Suprapubic skin (tissue), 4 donors: ENCODE results near the gene OPTN. TPM values are rescaled to one million over a fixed set of nuclear protein-coding genes. Genes with fewer than 3 reads are reported as not detected.
"Not testable (repeated sequence)": the region's sequence is repeated elsewhere in the genome, so short reads cannot be mapped to it uniquely, and the experiment has no call there.

ENCODE experiments used
- DNase-seq, 2 donors: peaks; one replicate each; pipeline ENCODE4 v3.0.0-alpha.2; 2019; ENCODE audit warnings: low spot score in 2 of 2
- H3K27ac ChIP-seq: fragments of 200-600 bp; sonication (generic); one replicate; pipeline ENCODE4 v1.5.1; 2019
- H3K27me3 ChIP-seq: fragments of 200-600 bp; sonication (generic); one replicate; pipeline ENCODE4 v1.5.1; 2019
- H3K36me3 ChIP-seq: fragments of 200-600 bp; sonication (generic); one replicate; pipeline ENCODE4 v1.5.1; 2019
- H3K4me1 ChIP-seq: fragments of 200-600 bp; sonication (generic); one replicate; pipeline ENCODE4 v1.5.1; 2019
- H3K4me3 ChIP-seq: fragments of 200-600 bp; sonication (generic); one replicate; pipeline ENCODE4 v1.5.1; 2019; ENCODE audit warnings: mild to moderate bottlenecking
- H3K9me3 ChIP-seq: fragments of 200-600 bp; sonication (generic); one replicate; pipeline ENCODE4 v1.5.1; 2019
- EP300 ChIP-seq: sonication (generic); formaldehyde crosslinking; IDR thresholded peaks from one replicate; pipeline ENCODE4 v1.6.1; 2017; ENCODE audit warnings: antibody characterized with exemption
- POLR2A ChIP-seq, 2 donors: fragments of 450-650 bp; IDR thresholded peaks; one replicate each; pipeline ENCODE4 v1.6.1; 2017; ENCODE audit warnings: antibody characterized with exemption in 2 of 2, mild to moderate bottlenecking in 2 of 2, moderate library complexity in 2 of 2
- POLR2AphosphoS5 ChIP-seq, 3 donors: sonication (generic); formaldehyde crosslinking; IDR thresholded peaks; one replicate each; pipeline ENCODE4 v1.6.1; 2017; ENCODE audit warnings: antibody characterized with exemption in 3 of 3
- WGBS: methylation state at CpG from one replicate; pipeline ENCODE4 v1.1.5; 2018; 5-methylcytosine and 5-hydroxymethylcytosine counted together
- total RNA-seq, 4 donors: library from RNA; depleted of rRNA; stranded (reverse); fragments of >200 nt; gene quantifications; one replicate each; pipeline ENCODE4 v1.1.0, GENCODE V29; 2016
- TF ChIP-seq, protein P1 (sequence below), 2 donors: fragments of 200-600 bp in 1 of 2; fragments of 450-650 bp in 1 of 2; sonication (generic) in 1 of 2; IDR thresholded peaks; one replicate each; pipeline ENCODE4 v1.5.1; 2016 to 2019; ENCODE audit warnings: antibody characterized with exemption in 2 of 2, mild to moderate bottlenecking in 1 of 2, moderate library complexity in 1 of 2

OPTN gene
- total RNA-seq, 4 donors from 2014 or later = 43.7 to 75.6 (median 62.5) TPM

DNA sequence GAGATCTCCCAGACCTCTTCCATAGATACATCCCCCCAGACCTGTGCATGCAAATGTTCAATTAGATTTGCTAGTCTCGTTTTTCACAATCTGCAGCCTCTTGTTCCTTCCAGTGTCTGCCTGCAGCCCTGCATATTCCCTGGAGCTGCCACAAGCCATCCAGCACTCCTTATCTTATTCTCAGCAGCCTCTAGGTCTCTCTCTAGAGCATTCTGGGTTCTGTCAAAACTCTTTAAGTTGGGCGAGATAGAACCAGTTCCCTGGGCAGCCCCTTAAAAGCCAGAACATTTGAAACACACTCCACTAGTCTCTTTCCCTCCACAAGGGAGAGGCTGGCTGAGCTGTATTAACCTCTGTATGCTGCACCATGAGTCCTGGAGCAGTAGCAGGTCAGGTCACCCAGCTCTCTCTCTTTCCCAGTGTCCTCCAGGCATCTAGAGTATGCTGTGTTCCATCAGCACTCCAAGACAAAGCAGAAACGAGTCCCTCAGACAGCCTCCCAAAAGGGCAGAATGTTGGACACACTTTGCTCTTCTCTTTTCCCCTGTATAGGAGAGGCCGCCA lies 40.7 kb downstream of the OPTN start:
- H3K27ac ChIP-seq = no peak overlapping the region
- 91% methylated on average over 4 of the region's 4 CpGs for WGBS
- H3K9me3 ChIP-seq = peaks cover 3% of the 10 kb centered on the region
- no peaks in the 10 kb centered on the region for H3K4me1 ChIP-seq
- H3K27me3 ChIP-seq = no peaks in the 10 kb centered on the region
- DNase-seq = no peak
- peaks cover 76% of the 10 kb centered on the region for H3K36me3 ChIP-seq
- H3K4me3 ChIP-seq = no peak overlapping the region
- TF ChIP-seq POLR2A (IDR thresholded peaks at IDR 0.05) = no peak

- Histone ChIP-seq H3K27me3 (no peaks in the 10 kb centered on the region), H3K36me3 (peaks cover 45% of the 10 kb centered on the region), H3K4me1 (no peaks in the 10 kb centered on the region), H3K9me3 (peaks cover 8% of the 10 kb centered on the region), H3K27ac (no peak overlapping the region), H3K4me3 (no peak overlapping the region)
- TF ChIP-seq POLR2A (IDR thresholded peaks at IDR 0.05) (no peak), EP300 (no peak), POLR2AphosphoS5 (IDR thresholded peaks at IDR 0.05) (no peak)
- TF ChIP-seq, protein P1, sequence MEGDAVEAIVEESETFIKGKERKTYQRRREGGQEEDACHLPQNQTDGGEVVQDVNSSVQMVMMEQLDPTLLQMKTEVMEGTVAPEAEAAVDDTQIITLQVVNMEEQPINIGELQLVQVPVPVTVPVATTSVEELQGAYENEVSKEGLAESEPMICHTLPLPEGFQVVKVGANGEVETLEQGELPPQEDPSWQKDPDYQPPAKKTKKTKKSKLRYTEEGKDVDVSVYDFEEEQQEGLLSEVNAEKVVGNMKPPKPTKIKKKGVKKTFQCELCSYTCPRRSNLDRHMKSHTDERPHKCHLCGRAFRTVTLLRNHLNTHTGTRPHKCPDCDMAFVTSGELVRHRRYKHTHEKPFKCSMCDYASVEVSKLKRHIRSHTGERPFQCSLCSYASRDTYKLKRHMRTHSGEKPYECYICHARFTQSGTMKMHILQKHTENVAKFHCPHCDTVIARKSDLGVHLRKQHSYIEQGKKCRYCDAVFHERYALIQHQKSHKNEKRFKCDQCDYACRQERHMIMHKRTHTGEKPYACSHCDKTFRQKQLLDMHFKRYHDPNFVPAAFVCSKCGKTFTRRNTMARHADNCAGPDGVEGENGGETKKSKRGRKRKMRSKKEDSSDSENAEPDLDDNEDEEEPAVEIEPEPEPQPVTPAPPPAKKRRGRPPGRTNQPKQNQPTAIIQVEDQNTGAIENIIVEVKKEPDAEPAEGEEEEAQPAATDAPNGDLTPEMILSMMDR (IDR thresholded peaks at IDR 0.05) = no peak
- 93% methylated on average over 1 of the region's 1 CpG for WGBS
- no peak for DNase-seq
Measured at GRCh38 chr10:13143766-13144165, 43.8 kb downstream of the OPTN start.

DNA sequence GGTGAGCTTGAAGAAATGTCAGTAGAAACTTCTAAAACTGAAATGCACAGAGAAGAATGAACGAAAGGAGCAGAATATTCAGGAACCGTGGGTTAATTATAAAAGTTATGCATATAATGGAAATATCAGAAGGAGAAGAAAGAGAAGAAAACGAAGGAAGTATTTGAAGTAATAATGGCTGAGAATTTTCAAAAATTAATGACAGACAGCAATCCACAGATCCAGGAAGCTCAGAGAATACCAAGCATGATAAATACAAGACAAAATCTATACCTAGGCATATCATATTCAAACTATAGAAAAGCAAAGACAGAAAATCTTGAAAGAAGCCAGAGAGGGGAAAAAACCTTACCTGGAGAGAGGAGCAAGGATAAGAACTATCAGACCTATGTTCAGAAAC lies 44.9 kb downstream of the OPTN start:
- DNase-seq = no peak
- TF ChIP-seq POLR2AphosphoS5 (IDR thresholded peaks at IDR 0.05) (no peak), EP300 (no peak), POLR2A (IDR thresholded peaks at IDR 0.05) (no peak)
- TF ChIP-seq, protein P1 (IDR thresholded peaks at IDR 0.05) = no peak
- no peak overlapping the region for H3K4me3 ChIP-seq
- H3K27me3 ChIP-seq = no peaks in the 10 kb centered on the region
- peaks cover 35% of the 10 kb centered on the region for H3K36me3 ChIP-seq
- H3K27ac ChIP-seq = no peak overlapping the region
- no peaks in the 10 kb centered on the region for H3K4me1 ChIP-seq
- H3K9me3 ChIP-seq = peaks cover 8% of the 10 kb centered on the region
- 73% methylated on average over 3 of the region's 3 CpGs for WGBS

GRCh38 chr10:13146379-13146778 lies 46.4 kb downstream of the OPTN start:
- 83% methylated on average over 1 of the region's 1 CpG for WGBS
- TF ChIP-seq EP300 (no peak), POLR2A (IDR thresholded peaks at IDR 0.05) (no peak), POLR2AphosphoS5 (IDR thresholded peaks at IDR 0.05) (no peak)
- TF ChIP-seq, protein P1 (IDR thresholded peaks at IDR 0.05) = no peak
- peaks cover 19% of the 10 kb centered on the region for H3K36me3 ChIP-seq
- peaks cover 8% of the 10 kb centered on the region for H3K9me3 ChIP-seq
- no peak for DNase-seq
- H3K27me3 ChIP-seq = no peaks in the 10 kb centered on the region
- H3K4me1 ChIP-seq = no peaks in the 10 kb centered on the region
- H3K27ac ChIP-seq = no peak overlapping the region
- no peak overlapping the region for H3K4me3 ChIP-seq

DNA sequence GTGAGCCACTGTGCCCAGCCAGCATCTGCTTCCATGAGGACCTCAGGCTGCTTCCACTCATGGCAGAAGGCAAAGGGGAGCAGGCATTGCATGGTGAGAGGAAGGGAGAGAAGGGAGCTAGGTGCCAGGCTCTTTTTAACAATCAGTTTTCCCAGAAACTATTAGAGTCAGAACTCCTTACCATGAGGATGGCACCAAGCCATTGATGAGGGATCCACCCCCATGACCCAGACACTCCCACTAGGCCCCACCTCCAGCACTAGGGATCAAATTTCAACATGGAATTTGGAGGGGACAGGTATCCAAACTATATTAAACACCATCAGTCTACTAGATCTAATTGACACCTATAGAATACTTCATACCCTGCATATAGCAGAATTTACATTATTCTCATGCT lies 47.2 kb downstream of the OPTN start:
- Histone ChIP-seq H3K27me3 (no peaks in the 10 kb centered on the region), H3K4me1 (no peaks in the 10 kb centered on the region), H3K9me3 (peaks cover 8% of the 10 kb centered on the region), H3K4me3 (no peak overlapping the region), H3K27ac (no peak overlapping the region), H3K36me3 (peaks cover 14% of the 10 kb centered on the region)
- DNase-seq = no peak
- TF ChIP-seq, protein P1 (IDR thresholded peaks at IDR 0.05) = no peak
- TF ChIP-seq POLR2A (IDR thresholded peaks at IDR 0.05) (no peak), EP300 (no peak), POLR2AphosphoS5 (IDR thresholded peaks at IDR 0.05) (no peak)

GRCh38 chr10:13152296-13152695 lies 52.3 kb downstream of the OPTN start:
- Histone ChIP-seq H3K36me3 (no peaks in the 10 kb centered on the region), H3K9me3 (no peaks in the 10 kb centered on the region), H3K4me1 (no peaks in the 10 kb centered on the region), H3K27ac (no peak overlapping the region), H3K4me3 (no peak overlapping the region), H3K27me3 (no peaks in the 10 kb centered on the region)
- TF ChIP-seq EP300 (no peak), POLR2A (IDR thresholded peaks at IDR 0.05) (no peak), POLR2AphosphoS5 (IDR thresholded peaks at IDR 0.05) (no peak)
- TF ChIP-seq, protein P1 (IDR thresholded peaks at IDR 0.05) = no peak
- no peak for DNase-seq
- WGBS = 66% methylated on average over 3 of the region's 3 CpGs

DNA sequence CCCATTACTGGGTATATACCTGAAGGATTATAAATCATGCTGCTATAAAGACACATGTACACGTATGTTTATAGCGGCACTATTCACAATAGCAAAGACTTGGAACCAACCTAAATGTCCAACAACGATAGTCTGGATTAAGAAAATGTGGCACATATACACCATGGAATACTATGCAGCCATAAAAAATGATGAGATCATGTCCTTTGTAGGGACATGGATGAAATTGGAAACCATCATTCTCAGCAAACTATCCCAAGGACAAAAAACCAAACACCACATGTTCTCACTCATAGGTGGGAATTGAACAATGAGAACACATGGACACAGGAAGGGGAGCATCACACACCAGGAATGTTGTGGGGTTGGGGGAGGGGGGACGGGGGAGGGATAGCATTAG lies 55.9 kb downstream of the OPTN start:
- not testable (repeated sequence) for DNase-seq, H3K9me3 ChIP-seq, H3K27ac ChIP-seq, H3K4me3 ChIP-seq, H3K27me3 ChIP-seq, H3K36me3 ChIP-seq, H3K4me1 ChIP-seq
- WGBS = 97% methylated on average over 4 of the region's 4 CpGs
